HFF-Myc (cell line): ENCODE data around the gene NSD1.
"Not testable (repeated sequence)": the region's sequence is repeated elsewhere in the genome, so short reads cannot be mapped to it uniquely, and the experiment has no call there.

Experiments
- DNase-seq: peaks from one replicate; pipeline ENCODE4 v3.0.0-alpha.2; 2011; ENCODE audit warnings: low read depth; ENCODE audit errors: extremely low read depth
- H3K4me3 ChIP-seq: replicated peaks from 2 replicates; pipeline ENCODE4 v1.5.1; 2011; ENCODE audit warnings: low read depth, mild to moderate bottlenecking, control low read depth, low read length
- TF ChIP-seq, protein P1 (sequence below): IDR thresholded peaks from 2 replicates; pipeline ENCODE4 v1.5.1; 2012; ENCODE audit warnings: mild to moderate bottlenecking, low read depth, low read length, control low read depth; ENCODE audit errors: missing control alignments

NSD1 gene

DNA sequence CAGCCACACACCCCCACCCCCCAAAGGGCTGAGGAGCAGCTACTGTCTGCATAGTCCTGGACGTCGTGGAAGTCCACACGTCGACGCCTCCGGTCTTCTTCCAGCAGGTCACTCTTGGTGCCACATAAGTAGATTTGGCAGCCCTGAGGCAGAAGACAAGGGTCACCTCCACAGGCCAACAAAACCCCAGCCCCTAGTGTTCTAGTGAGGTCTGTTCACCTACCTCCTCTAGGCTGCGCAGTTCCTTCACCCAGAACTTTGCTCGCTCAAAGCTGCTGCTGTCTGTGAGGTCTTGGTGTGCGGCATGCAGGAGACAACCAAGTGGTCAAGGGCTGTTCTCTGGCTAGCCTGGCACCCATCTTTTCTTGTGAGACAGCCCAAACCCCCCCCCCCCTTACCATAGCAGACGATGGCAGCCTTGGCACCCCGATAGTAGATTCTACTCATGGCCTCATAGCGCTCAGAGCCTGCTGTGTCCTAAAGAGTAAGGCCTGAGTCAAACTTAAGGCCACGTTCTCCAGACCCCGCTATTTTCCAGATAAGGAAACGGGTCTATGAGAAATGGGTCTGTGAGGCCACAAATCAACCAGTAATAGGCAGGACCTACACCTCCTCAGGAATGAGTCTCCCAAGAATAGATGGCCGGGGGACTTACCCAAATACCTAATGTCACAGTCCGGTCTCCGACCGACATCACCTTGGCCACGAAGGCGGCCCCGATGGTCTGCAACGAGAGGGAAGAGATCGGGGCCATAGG, 169.0 kb downstream of the NSD1 start:
- TF ChIP-seq, protein P1, sequence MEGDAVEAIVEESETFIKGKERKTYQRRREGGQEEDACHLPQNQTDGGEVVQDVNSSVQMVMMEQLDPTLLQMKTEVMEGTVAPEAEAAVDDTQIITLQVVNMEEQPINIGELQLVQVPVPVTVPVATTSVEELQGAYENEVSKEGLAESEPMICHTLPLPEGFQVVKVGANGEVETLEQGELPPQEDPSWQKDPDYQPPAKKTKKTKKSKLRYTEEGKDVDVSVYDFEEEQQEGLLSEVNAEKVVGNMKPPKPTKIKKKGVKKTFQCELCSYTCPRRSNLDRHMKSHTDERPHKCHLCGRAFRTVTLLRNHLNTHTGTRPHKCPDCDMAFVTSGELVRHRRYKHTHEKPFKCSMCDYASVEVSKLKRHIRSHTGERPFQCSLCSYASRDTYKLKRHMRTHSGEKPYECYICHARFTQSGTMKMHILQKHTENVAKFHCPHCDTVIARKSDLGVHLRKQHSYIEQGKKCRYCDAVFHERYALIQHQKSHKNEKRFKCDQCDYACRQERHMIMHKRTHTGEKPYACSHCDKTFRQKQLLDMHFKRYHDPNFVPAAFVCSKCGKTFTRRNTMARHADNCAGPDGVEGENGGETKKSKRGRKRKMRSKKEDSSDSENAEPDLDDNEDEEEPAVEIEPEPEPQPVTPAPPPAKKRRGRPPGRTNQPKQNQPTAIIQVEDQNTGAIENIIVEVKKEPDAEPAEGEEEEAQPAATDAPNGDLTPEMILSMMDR, result peak; percentile 5
- DNase-seq, result no peak

DNA sequence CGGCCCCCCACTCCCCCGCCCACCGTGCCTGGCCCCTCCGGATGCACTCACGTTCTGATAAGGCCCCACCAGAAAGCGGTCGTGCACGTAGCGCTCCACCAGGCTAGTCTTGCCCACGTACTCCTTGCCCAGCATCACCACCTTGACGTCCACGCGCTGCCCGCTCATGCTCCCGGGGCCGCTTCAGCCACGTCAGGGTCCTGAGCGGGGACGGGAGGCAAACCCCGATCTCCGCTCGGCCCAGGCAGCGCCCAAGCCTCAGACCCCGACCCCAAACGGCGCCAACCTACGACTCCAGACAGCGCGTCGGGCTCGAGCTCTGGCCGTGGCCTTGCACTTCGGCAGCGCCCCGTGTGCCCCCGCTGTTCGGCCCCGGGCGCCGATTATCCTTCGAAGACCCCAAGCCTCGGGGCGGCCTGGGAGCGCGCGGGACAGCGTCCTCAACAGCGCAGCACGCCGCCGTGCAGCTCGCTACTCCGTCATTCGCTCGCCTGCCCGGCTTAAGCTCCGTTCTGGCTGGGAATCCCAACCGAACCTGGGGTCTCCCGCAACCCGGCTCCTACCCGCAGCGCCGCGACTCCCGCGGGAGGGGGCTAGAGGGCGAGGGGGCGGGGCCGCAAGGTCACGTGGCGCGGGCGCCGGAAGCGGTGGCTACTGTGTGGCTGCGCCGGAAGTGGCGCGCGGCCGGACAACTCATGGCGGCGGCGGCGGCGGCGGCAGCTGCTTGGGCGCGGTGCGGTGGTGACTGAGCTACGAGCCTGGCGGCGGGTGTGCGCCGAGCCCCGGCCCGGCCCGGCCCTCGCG, 169.8 kb downstream of the NSD1 start, which contains the start of the genes PRELID1 and RAB24:
Gene PRELID1 (plus strand): TSS at position 679 of the 804 bp plus-strand sequence. CDS start 187 bp downstream, outside the sequence.
Gene RAB24 (minus strand): TSS at position 599 of the 804 bp plus-strand sequence. CDS start 431 bp downstream, at position 168.
- no peak for DNase-seq

More for the DNA sequence above, 169.0 kb downstream of the NSD1 start:
- H3K4me3 ChIP-seq, result peak overlapping the region; percentile 78

DNA sequence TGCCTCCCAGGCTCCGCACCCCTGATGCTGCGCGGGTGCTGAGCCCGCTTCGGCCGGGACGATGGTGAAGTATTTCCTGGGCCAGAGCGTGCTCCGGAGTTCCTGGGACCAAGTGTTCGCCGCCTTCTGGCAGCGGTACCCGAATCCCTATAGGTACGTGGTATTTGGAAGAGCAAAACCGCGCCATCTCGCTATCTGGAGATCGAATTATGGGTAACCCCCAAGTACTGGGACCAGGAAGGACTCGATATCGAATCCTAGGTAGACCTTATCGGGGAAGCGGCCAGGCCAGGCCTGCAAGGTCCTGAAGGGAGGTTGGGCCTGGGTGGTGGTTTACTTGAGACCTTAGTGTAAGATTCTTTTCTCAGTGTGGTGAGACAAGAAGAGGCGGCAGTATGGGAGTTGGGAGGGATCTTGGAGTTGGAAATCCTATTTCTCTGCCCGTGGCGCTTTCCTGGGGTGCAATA, 170.4 kb downstream of the NSD1 start:
- TF ChIP-seq, protein P1, result no peak
- H3K4me3 ChIP-seq, result peak overlapping the region; percentile 78
- no peak for DNase-seq

More for the DNA sequence above, 169.8 kb downstream of the NSD1 start, which contains the start of the genes PRELID1 and RAB24:
- TF ChIP-seq, protein P1, result peak; percentile 25
- peak within 1 kb of the TSS; percentile 78 for H3K4me3 ChIP-seq

DNA sequence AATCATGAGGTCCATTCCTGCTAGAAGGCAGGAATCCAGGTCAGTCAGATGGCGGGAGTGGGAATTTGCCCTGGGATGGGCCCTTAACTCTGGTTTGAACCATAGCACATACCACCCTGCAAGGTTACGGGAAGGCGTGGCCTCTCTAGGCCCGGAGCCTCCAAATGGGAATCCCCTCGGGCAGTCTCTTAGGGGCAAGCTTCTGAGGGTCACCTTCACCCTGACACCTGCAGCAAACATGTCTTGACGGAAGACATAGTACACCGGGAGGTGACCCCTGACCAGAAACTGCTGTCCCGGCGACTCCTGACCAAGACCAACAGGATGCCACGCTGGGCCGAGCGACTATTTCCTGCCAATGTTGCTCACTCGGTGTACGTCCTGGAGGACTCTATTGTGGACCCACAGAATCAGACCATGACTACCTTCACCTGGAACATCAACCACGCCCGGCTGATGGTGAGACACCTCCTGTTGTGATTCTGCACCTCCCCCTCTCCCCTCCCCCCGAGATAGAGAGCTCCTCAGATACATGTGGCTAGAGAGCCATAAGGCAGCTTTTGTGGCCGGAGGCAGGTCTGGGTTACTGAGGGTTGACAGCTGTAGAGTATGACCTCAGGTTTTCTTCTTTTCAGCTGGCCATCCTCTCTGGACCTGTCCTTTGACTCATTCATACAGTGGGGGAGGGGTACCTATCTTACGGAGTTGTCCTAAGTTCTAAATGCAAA, 171.0 kb downstream of the NSD1 start:
- TF ChIP-seq, protein P1, result no peak

DNA sequence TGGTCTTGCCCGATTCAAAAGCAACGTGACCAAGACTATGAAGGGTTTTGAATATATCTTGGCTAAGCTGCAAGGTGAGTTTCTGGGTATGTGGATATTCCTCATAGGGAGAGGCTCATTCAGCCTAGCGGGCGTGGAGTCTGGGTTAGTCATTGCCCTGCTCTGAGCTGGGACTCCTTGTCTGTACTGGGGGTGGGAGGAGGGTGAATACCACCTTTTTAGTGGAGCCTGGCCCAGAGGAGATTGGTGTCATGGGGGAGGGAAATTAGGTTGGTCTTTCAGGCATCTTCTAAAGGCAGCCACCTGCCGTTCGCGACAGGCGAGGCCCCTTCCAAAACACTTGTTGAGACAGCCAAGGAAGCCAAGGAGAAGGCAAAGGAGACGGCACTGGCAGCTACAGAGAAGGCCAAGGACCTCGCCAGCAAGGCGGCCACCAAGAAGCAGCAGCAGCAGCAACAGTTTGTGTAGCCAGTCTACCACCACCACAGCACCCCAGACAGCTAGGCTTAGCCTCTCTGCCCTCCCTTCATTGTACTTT, 172.6 kb downstream of the NSD1 start:
- not testable (repeated sequence) for DNase-seq, H3K4me3 ChIP-seq

More for the DNA sequence above, 171.0 kb downstream of the NSD1 start:
- DNase-seq, result no peak
- peak overlapping the region; percentile 78 for H3K4me3 ChIP-seq

DNA sequence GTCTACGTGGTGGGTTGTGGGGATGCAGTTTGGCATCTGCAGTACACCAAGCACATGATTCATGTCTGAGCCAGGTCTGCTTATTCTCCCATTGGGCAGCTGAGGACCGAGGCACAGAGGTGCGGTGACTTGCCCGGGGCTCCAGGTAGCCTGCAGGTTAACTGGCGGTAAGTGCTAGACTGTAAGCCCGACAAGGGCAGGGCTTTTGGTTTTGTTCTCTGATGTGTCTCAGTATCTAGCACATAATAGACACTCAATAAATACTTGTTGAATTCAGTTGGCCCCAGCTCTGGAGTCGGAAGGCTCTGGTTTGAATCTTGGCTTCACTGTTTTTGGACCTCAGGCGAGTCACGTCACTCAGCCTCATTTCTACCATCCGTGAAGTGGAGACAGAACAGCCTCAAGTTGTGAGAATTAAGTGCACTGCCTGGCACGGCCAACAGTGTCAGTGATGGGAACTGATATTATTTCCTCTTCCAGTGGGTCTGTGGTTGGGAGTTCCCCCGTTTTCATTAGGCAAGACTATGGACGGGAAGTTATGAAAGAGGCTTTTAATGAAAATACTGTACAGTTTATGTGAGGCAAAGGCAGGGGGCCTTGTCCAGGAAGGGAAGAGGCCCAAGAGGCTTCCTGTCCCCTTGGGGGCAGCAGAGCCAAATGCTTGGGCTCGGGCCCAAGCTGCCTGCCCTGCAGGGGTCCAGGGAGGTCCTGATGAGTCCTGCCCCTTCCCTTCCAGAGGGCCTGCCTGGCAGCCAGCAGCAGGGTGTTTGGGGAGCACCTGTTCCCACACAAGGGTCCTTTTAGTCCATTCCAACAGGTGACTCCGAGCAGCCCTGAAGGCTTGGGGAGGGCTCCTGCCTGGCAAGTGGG, 173.3 kb downstream of the NSD1 start:
- no peak overlapping the region for H3K4me3 ChIP-seq
- TF ChIP-seq, protein P1, result no peak
- no peak for DNase-seq
